ENCODE measurements around the gene C1orf56. TPM values are rescaled to one million over a fixed set of nuclear protein-coding genes. Genes with fewer than 3 reads are reported as not detected.
A peak's percentile ranks its signal among the peaks of the same experiment; 100 is the strongest.

The C1orf56 gene
- total and polyA plus RNA-seq, 10 of the 15 experiments (the other 5 are each of a cell fraction or from before 2014, with no cell fraction given), result 0.22 to 15.5 (median 1.5) TPM

DNA sequence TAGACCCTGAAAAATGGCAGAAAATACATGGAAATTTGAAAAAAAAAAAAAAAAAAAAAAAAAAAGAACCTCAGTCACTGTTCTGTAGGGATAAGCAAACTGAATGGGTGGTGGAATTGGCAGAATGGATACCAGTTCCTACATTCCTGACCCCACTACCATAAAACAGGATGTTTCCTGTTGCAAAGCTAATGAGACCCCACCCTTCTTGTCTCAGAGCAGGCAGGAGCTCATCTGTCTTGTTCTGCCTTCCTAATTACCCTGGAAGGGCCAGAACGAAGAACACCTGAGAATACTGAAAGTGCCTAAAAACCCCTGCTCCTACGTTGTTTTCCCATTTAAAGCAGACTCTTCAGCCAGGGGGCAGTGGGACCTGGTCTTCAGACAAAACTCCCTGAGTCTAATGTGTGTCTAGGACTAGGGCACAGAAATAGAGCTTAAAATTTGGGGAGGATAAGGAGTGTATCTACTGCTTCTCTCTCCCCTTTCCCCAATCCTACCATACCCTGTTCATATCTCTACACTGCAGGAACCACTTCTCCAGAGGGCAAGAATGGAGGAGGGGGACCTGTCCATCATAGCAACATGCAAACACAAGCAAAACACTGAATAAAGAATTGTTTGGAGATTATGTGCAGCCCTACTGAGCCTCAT is 3.9 kb downstream of the C1orf56 start:
- no peak overlapping the region for H3K27ac ChIP-seq (ENCODE audit: control insufficient read depth, insufficient read depth)
- no peak overlapping the region for H2AFZ ChIP-seq (ENCODE audit: control insufficient read depth, low read depth, low read length)
- no peak for ATAC-seq
- 94% methylated on average over 2 of the region's 2 CpGs for WGBS (ENCODE audit: insufficient coverage, insufficient replicate concordance, low lambda C conversion rate, missing lambda C conversion rate)
- ChIA-PET SMC1A (ENCODE audit: uncharacterized antibody, unreplicated experiment) (interaction anchor here (1.2 kb wide), 1 partner anchor 20 kb away, joined by 3 read pairs; no protein-coding TSS in a partner anchor), CTCF (interaction anchor here (1.0 to 9.5 kb wide), 3 partner anchors 8 to 45 kb away, joined by 3 to 76 read pairs (median 4); partner anchors contain the start of genes CDC42SE1, MINDY1 and MLLT11), RAD21 (ENCODE audit: unreplicated experiment) (no interaction called here), POLR2A (interaction anchor here (0.7 to 1.0 kb wide), 2 partner anchors 8 to 46 kb away, joined by 3 to 4 read pairs; no protein-coding TSS in a partner anchor)
- H3K4me1 ChIP-seq (ENCODE audit: control insufficient read depth, insufficient read depth, low read length), result peaks cover 21% of the 10 kb centered on the region
- H3K4me2 ChIP-seq (ENCODE audit: control insufficient read depth, insufficient read depth), result no peak overlapping the region
- H3K4me3 ChIP-seq, result no peak overlapping the region
- no peak for FAIRE-seq
- in situ Hi-C loops (cut with MboI), result no loop called here
- no peaks in the 10 kb centered on the region for H3K9me3 ChIP-seq (replicated peaks; ENCODE audit: control insufficient read depth, insufficient read depth, low read length)
- H3K9ac ChIP-seq (ENCODE audit: control insufficient read depth, insufficient read depth, low read length), result no peak overlapping the region
- BruUV-seq (replicated peaks), result no TSS peak
- no peak for DNase-seq (ENCODE audit: low read depth, low spot score)
- H4K20me1 ChIP-seq (ENCODE audit: control insufficient read depth, insufficient read depth), result peaks cover 3% of the 10 kb centered on the region; the same call in 1 of the 2 replicates
- H3K27me3 ChIP-seq (replicated peaks in 1 of 2; ENCODE audit: control insufficient read depth in 2 of 2, insufficient read depth in 2 of 2, low read length in 1 of 2), result no peaks in the 10 kb centered on the region
- intact Hi-C loops (cut with micrococcal nuclease; ENCODE audit: unreplicated experiment), result no loop called here
- H3K36me3 ChIP-seq (ENCODE audit: control insufficient read depth in 2 of 2, insufficient read depth in 2 of 2, low read length in 1 of 2), result peaks cover 14 to 41% of the 10 kb centered on the region in 2 experiments
- peaks cover 16% of the 10 kb centered on the region for H3K79me2 ChIP-seq (ENCODE audit: control insufficient read depth, insufficient read depth, low read length)
- TF ChIP-seq POLR2AphosphoS5 (IDR thresholded peaks at IDR 0.05; ENCODE audit: low read length), result peak; percentile 27; the same call in 1 of the 2 replicates
- no peak for TF ChIP-seq KLF5 (IDR thresholded peaks at IDR 0.05; ENCODE audit: partially characterized antibody)
- TF ChIP-seq SMARCA5 (IDR thresholded peaks at IDR 0.05), result no peak
- TF ChIP-seq CHD2 (IDR thresholded peaks at IDR 0.05; ENCODE audit: borderline replicate concordance, low read depth, low read length), result no peak
- no peak for TF ChIP-seq ATF7 (IDR thresholded peaks at IDR 0.05; ENCODE audit: low read depth)
- TF ChIP-seq ZBED1 (IDR thresholded peaks at IDR 0.05; ENCODE audit: borderline replicate concordance), result peak; percentile 31; the same call in 1 of the 2 replicates
- TF ChIP-seq CEBPB (IDR thresholded peaks at IDR 0.05; ENCODE audit: borderline replicate concordance in 1 of 2, low read depth in 2 of 2, low read length in 2 of 2), result no peak
- TF ChIP-seq, protein P1, sequence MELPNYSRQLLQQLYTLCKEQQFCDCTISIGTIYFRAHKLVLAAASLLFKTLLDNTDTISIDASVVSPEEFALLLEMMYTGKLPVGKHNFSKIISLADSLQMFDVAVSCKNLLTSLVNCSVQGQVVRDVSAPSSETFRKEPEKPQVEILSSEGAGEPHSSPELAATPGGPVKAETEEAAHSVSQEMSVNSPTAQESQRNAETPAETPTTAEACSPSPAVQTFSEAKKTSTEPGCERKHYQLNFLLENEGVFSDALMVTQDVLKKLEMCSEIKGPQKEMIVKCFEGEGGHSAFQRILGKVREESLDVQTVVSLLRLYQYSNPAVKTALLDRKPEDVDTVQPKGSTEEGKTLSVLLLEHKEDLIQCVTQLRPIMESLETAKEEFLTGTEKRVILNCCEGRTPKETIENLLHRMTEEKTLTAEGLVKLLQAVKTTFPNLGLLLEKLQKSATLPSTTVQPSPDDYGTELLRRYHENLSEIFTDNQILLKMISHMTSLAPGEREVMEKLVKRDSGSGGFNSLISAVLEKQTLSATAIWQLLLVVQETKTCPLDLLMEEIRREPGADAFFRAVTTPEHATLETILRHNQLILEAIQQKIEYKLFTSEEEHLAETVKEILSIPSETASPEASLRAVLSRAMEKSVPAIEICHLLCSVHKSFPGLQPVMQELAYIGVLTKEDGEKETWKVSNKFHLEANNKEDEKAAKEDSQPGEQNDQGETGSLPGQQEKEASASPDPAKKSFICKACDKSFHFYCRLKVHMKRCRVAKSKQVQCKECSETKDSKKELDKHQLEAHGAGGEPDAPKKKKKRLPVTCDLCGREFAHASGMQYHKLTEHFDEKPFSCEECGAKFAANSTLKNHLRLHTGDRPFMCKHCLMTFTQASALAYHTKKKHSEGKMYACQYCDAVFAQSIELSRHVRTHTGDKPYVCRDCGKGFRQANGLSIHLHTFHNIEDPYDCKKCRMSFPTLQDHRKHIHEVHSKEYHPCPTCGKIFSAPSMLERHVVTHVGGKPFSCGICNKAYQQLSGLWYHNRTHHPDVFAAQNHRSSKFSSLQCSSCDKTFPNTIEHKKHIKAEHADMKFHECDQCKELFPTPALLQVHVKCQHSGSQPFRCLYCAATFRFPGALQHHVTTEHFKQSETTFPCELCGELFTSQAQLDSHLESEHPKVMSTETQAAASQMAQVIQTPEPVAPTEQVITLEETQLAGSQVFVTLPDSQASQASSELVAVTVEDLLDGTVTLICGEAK (IDR thresholded peaks at IDR 0.05; ENCODE audit: borderline replicate concordance), result no peak
- TF ChIP-seq BACH1 (IDR thresholded peaks at IDR 0.05; ENCODE audit: borderline replicate concordance), result no peak

Measured in GM12878 (cell line).